Measurements from ENCODE around the gene PRRT1.

GRCh38 chr6:32146287-32146686 is 5.5 kb downstream of the PRRT1 start:
- TF ChIP-seq, protein P1, sequence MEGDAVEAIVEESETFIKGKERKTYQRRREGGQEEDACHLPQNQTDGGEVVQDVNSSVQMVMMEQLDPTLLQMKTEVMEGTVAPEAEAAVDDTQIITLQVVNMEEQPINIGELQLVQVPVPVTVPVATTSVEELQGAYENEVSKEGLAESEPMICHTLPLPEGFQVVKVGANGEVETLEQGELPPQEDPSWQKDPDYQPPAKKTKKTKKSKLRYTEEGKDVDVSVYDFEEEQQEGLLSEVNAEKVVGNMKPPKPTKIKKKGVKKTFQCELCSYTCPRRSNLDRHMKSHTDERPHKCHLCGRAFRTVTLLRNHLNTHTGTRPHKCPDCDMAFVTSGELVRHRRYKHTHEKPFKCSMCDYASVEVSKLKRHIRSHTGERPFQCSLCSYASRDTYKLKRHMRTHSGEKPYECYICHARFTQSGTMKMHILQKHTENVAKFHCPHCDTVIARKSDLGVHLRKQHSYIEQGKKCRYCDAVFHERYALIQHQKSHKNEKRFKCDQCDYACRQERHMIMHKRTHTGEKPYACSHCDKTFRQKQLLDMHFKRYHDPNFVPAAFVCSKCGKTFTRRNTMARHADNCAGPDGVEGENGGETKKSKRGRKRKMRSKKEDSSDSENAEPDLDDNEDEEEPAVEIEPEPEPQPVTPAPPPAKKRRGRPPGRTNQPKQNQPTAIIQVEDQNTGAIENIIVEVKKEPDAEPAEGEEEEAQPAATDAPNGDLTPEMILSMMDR (conservative IDR thresholded peaks at IDR 0.05; ENCODE audit: low read depth, low read length), result no peak
- TF ChIP-seq EZH2 (IDR thresholded peaks at IDR 0.05; ENCODE audit: low read length, unreplicated experiment) (no peak), EZH2phosphoT487 (IDR thresholded peaks at IDR 0.05; ENCODE audit: borderline replicate concordance, low read length) (no peak)

Measured in PC-3 (cell line).